H9 (cell line): Measurements from ENCODE around the gene WDR12. TPM values are rescaled to one million over a fixed set of nuclear protein-coding genes. Genes with fewer than 3 reads are reported as not detected.
"Not testable (repeated sequence)": the region's sequence is repeated elsewhere in the genome, so short reads cannot be mapped to it uniquely, and the experiment has no call there.

Source experiments
- DNase-seq: peaks from one replicate; pipeline ENCODE4 v3.0.0-alpha.2; 2017
- H2AFZ ChIP-seq: one replicate; pipeline ENCODE4 v1.6.1; 2013; ENCODE audit warnings: mild to moderate bottlenecking, low read length, control low read depth, moderate library complexity
- H2AK5ac ChIP-seq: 2 replicates; pipeline ENCODE4 v1.6.1; 2013; ENCODE audit warnings: low read length, control low read depth, mixed read lengths; ENCODE audit not compliant: insufficient read length
- H2BK120ac ChIP-seq: one replicate; pipeline ENCODE4 v1.6.1; 2013; ENCODE audit warnings: low read depth, mild to moderate bottlenecking, low read length, control low read depth, inconsistent platforms; ENCODE audit not compliant: poor library complexity, severe bottlenecking
- H2BK12ac ChIP-seq: 2 replicates; pipeline ENCODE4 v1.6.1; 2013; ENCODE audit warnings: low read length, control low read depth, mixed read lengths, low read depth; ENCODE audit not compliant: insufficient read length
- H2BK15ac ChIP-seq: 2 replicates; pipeline ENCODE4 v1.6.1; 2013; ENCODE audit warnings: low read depth, low read length, control low read depth
- H2BK20ac ChIP-seq: one replicate; pipeline ENCODE4 v1.6.1; 2013; ENCODE audit warnings: low read depth, mild to moderate bottlenecking, low read length, control low read depth, inconsistent platforms; ENCODE audit not compliant: poor library complexity, severe bottlenecking
- H2BK5ac ChIP-seq: 2 replicates; pipeline ENCODE4 v1.6.1; 2013; ENCODE audit warnings: low read length, control low read depth, mixed read lengths; ENCODE audit not compliant: insufficient read length
- H3K14ac ChIP-seq: 2 replicates; pipeline ENCODE4 v1.6.1; 2013; ENCODE audit warnings: low read length, control low read depth; ENCODE audit not compliant: insufficient read depth
- H3K18ac ChIP-seq: 2 replicates; pipeline ENCODE4 v1.6.1; 2013; ENCODE audit warnings: low read depth, mild to moderate bottlenecking, mixed read lengths, low read length, control low read depth; ENCODE audit not compliant: insufficient read length
- H3K23ac ChIP-seq: 2 replicates; pipeline ENCODE4 v1.6.1; 2013; ENCODE audit warnings: low read length, control low read depth, mixed read lengths, low read depth; ENCODE audit not compliant: insufficient read length
- H3K23me2 ChIP-seq: 2 replicates; pipeline ENCODE4 v1.6.1; 2013; ENCODE audit warnings: low read depth, mild to moderate bottlenecking, mixed read lengths, low read length, control low read depth; ENCODE audit not compliant: insufficient read length, poor library complexity, severe bottlenecking
- H3K27ac ChIP-seq: 2 replicates; pipeline ENCODE4 v1.5.1; 2013; ENCODE audit warnings: low read length, control low read depth, mixed read lengths, low read depth; ENCODE audit not compliant: insufficient read length
- H3K27me3 ChIP-seq: 2 replicates; pipeline ENCODE4 v1.6.1; 2013; ENCODE audit warnings: low read length, control low read depth, inconsistent platforms; ENCODE audit not compliant: insufficient read depth
- H3K4ac ChIP-seq: 2 replicates; pipeline ENCODE4 v1.6.1; 2013; ENCODE audit warnings: low read depth, mild to moderate bottlenecking, control low read depth, inconsistent platforms, low read length, moderate library complexity
- H3K4me1 ChIP-seq: 2 replicates; pipeline ENCODE4 v1.6.1; 2013; ENCODE audit warnings: low read length, control low read depth, inconsistent platforms; ENCODE audit not compliant: insufficient read depth
- H3K4me2 ChIP-seq: 2 replicates; pipeline ENCODE4 v1.6.1; 2013; ENCODE audit warnings: low read length, control low read depth, mixed read lengths; ENCODE audit not compliant: insufficient read length, insufficient read depth
- H3K56ac ChIP-seq: 2 replicates; pipeline ENCODE4 v1.6.1; 2013; ENCODE audit warnings: low read depth, mild to moderate bottlenecking, mixed read lengths, low read length, control low read depth; ENCODE audit not compliant: insufficient read length
- H3K79me1 ChIP-seq: 2 replicates; pipeline ENCODE4 v1.6.1; 2013; ENCODE audit warnings: low read depth, mild to moderate bottlenecking, moderate library complexity, low read length, control low read depth, inconsistent platforms; ENCODE audit not compliant: insufficient read depth, poor library complexity, severe bottlenecking
- H3K79me2 ChIP-seq: 2 replicates; pipeline ENCODE4 v1.6.1; 2013; ENCODE audit warnings: low read length, control low read depth, inconsistent platforms; ENCODE audit not compliant: insufficient read depth
- H3K9ac ChIP-seq: 2 replicates; pipeline ENCODE4 v1.6.1; 2013; ENCODE audit warnings: low read length, control low read depth, mixed read lengths; ENCODE audit not compliant: insufficient read length; ENCODE audit errors: extremely low read depth
- H3K9me3 ChIP-seq: one replicate; pipeline ENCODE4 v1.6.1; 2013; ENCODE audit warnings: low read depth, low read length, inconsistent platforms; ENCODE audit not compliant: control insufficient read depth
- H3T11ph ChIP-seq: one replicate; pipeline ENCODE4 v1.6.1; 2013; ENCODE audit warnings: mild to moderate bottlenecking, low read length, control low read depth, inconsistent platforms
- H4K20me1 ChIP-seq: one replicate; pipeline ENCODE4 v1.6.1; 2013; ENCODE audit not compliant: control insufficient read depth, insufficient read length, insufficient read depth
- H4K5ac ChIP-seq: 2 replicates; pipeline ENCODE4 v1.6.1; 2013; ENCODE audit warnings: low read depth, mild to moderate bottlenecking, mixed read lengths, low read length, control low read depth; ENCODE audit not compliant: insufficient read length
- H4K8ac ChIP-seq: replicated peaks from 2 replicates; pipeline ENCODE4 v1.6.1; 2013; ENCODE audit warnings: low read length, control low read depth, mixed read lengths, low read depth; ENCODE audit not compliant: insufficient read length
- H4K91ac ChIP-seq: 2 replicates; pipeline ENCODE4 v1.6.1; 2013; ENCODE audit warnings: low read depth, mild to moderate bottlenecking, moderate library complexity, mixed read lengths, low read length, control low read depth; ENCODE audit not compliant: insufficient read length
- H3K27ac Mint-ChIP-seq, 3 experiments: 2 replicates in 2 of 3; 3 replicates in 1 of 3; pipeline ENCODE4 v1.8.0; 2020 to 2021; ENCODE audit warnings: mixed read lengths in 3 of 3, mild to moderate bottlenecking in 1 of 3, moderate library complexity in 1 of 3
- H3K27me3 Mint-ChIP-seq: 2 replicates; pipeline ENCODE4 v1.8.0; 2021; ENCODE audit warnings: low read depth, mild to moderate bottlenecking, moderate library complexity, mixed read lengths
- H3K36me3 Mint-ChIP-seq, 3 experiments: 2 replicates in 2 of 3; 3 replicates in 1 of 3; pipeline ENCODE4 v1.8.0; 2020 to 2021; ENCODE audit warnings: low read depth in 3 of 3, mixed read lengths in 3 of 3; ENCODE audit not compliant: insufficient read depth in 1 of 3
- H3K4me1 Mint-ChIP-seq, 2 experiments: 2 replicates each; pipeline ENCODE4 v1.8.0; 2020; ENCODE audit warnings: mixed read lengths in 2 of 2
- H3K4me3 Mint-ChIP-seq, 2 experiments: 2 replicates in 1 of 2; 3 replicates in 1 of 2; pipeline ENCODE4 v1.8.0; 2020 to 2021; ENCODE audit warnings: mild to moderate bottlenecking in 2 of 2, mixed read lengths in 2 of 2, moderate library complexity in 1 of 2
- H3K9me3 Mint-ChIP-seq, 2 experiments: 2 replicates in 1 of 2; 3 replicates in 1 of 2; pipeline ENCODE4 v1.8.0; 2020; ENCODE audit warnings: mild to moderate bottlenecking in 2 of 2, mixed read lengths in 2 of 2, moderate library complexity in 1 of 2
- WGBS: extraction: QIAGEN DNeasy Blood & Tissue Kit; methylation state at CpG from one replicate; pipeline ENCODE4 v1.1.7; 2013; ENCODE audit warnings: missing lambda C conversion rate, low lambda C conversion rate, mixed read lengths; ENCODE audit not compliant: insufficient read length; ENCODE audit errors: extremely low coverage; 5-methylcytosine and 5-hydroxymethylcytosine counted together
- total RNA-seq: library from RNA; stranded (reverse); gene quantifications from 2 replicates; pipeline ENCODE4 v1.2.1, GENCODE V29; 2021
- TF ChIP-seq, protein P1 (sequence below): fragments of 200-600 bp; sonication (generic); conservative IDR thresholded peaks from 3 replicates; pipeline ENCODE4 v1.8.0; 2021; ENCODE audit warnings: antibody characterized with exemption, mild to moderate bottlenecking

Gene WDR12
- total RNA-seq, 1 experiment from 2014 or later, result 129 TPM

DNA sequence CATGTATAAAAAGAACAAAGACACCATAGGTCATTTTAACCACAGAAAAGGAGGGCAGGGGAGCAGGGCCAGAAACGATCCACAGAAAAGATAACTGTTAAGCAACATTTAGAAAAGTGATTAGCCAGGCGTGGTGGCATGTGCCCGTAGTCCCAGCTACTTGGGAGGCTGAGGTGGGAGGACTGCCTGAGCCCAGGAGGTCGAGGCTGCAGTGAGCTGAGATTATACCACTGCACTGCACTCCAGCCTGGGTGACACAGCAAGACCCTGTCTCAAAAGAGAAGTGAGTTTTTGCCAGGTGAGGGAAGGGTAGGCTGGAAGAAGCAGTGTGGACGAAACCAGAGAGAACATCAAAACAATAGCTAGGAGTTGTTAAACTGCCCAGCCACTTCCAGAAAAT, 3.3 kb downstream of the WDR12 start:
- TF ChIP-seq, protein P1, sequence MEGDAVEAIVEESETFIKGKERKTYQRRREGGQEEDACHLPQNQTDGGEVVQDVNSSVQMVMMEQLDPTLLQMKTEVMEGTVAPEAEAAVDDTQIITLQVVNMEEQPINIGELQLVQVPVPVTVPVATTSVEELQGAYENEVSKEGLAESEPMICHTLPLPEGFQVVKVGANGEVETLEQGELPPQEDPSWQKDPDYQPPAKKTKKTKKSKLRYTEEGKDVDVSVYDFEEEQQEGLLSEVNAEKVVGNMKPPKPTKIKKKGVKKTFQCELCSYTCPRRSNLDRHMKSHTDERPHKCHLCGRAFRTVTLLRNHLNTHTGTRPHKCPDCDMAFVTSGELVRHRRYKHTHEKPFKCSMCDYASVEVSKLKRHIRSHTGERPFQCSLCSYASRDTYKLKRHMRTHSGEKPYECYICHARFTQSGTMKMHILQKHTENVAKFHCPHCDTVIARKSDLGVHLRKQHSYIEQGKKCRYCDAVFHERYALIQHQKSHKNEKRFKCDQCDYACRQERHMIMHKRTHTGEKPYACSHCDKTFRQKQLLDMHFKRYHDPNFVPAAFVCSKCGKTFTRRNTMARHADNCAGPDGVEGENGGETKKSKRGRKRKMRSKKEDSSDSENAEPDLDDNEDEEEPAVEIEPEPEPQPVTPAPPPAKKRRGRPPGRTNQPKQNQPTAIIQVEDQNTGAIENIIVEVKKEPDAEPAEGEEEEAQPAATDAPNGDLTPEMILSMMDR, result no peak
- Histone ChIP-seq H2BK120ac (no peak overlapping the region), H3K23me2 (no peaks in the 10 kb centered on the region), H2AK5ac (no peak overlapping the region), H4K20me1 (no peaks in the 10 kb centered on the region), H2AFZ (no peak overlapping the region), H3K9me3 (no peaks in the 10 kb centered on the region), H2BK12ac (no peak overlapping the region), H4K91ac (no peak overlapping the region), H3K27me3 (no peaks in the 10 kb centered on the region), H2BK20ac (no peak overlapping the region), H3K4ac (no peak overlapping the region), H3K23ac (no peak overlapping the region), H3K18ac (no peak overlapping the region), H3K79me2 (peaks cover 32% of the 10 kb centered on the region; the same call in 1 of the 2 replicates), H3K56ac (no peak overlapping the region), H3K14ac (no peak overlapping the region), H3K9ac (no peak overlapping the region), H3K4me2 (no peak overlapping the region), H4K8ac (no peak overlapping the region), H3K79me1 (peaks cover 5% of the 10 kb centered on the region), H3K4me1 (no peaks in the 10 kb centered on the region), H3T11ph (no peak overlapping the region), H2BK15ac (no peak overlapping the region), H2BK5ac (no peak overlapping the region), H4K5ac (no peak overlapping the region), H3K27ac (no peak overlapping the region)
- H3K4me1 Mint-ChIP-seq, result peaks cover 13 to 17% of the 10 kb centered on the region in 2 experiments; a peak in 3 of 4 replicates
- H3K36me3 Mint-ChIP-seq, result peaks cover 46 to 54% (median 47%) of the 10 kb centered on the region in 3 experiments
- peaks cover 3 to 8% of the 10 kb centered on the region in 2 experiments; a peak in 4 of 5 replicates for H3K9me3 Mint-ChIP-seq
- H3K4me3 Mint-ChIP-seq, result no peak overlapping the region
- no CpG with 5 or more reads among the region's 5 CpGs for WGBS
- no peaks in the 10 kb centered on the region for H3K27me3 Mint-ChIP-seq
- peak overlapping the region in 1 of 3 experiments; percentile 53; a peak in 2 of 7 replicates for H3K27ac Mint-ChIP-seq
- DNase-seq, result no peak

- not testable (repeated sequence) for H4K20me1 ChIP-seq, H3K18ac ChIP-seq, H3K14ac ChIP-seq, H3K9ac ChIP-seq, H4K5ac ChIP-seq, DNase-seq, H2BK120ac ChIP-seq, H3K27me3 ChIP-seq, H2BK20ac ChIP-seq, H3K4me1 ChIP-seq, H3K56ac ChIP-seq, H2BK12ac ChIP-seq, H2AFZ ChIP-seq, H3K9me3 ChIP-seq, H3K9me3 Mint-ChIP-seq, H3K27me3 Mint-ChIP-seq, H4K91ac ChIP-seq, H3K27ac ChIP-seq, H2BK15ac ChIP-seq, H3K4ac ChIP-seq, H3T11ph ChIP-seq, H3K23ac ChIP-seq, H4K8ac ChIP-seq, H2BK5ac ChIP-seq, H2AK5ac ChIP-seq, H3K4me2 ChIP-seq, H3K79me1 ChIP-seq, H3K23me2 ChIP-seq, H3K27ac Mint-ChIP-seq, H3K4me3 Mint-ChIP-seq
- peaks cover 26% of the 10 kb centered on the region; the same call in 1 of the 2 replicates for H3K79me2 ChIP-seq
- Mint-ChIP-seq H3K4me1 (peaks cover 7 to 15% of the 10 kb centered on the region in 2 experiments; a peak in 3 of 4 replicates), H3K36me3 (peaks cover 47 to 62% (median 52%) of the 10 kb centered on the region in 3 experiments)
Observed at GRCh38 chr2:202905507-202905906, 6.0 kb downstream of the WDR12 start.
